Liver (tissue), 3 donors: ENCODE data around the gene MYMK.

Source experiments
- ATF3 ChIP-seq: IDR thresholded peaks from 2 replicates; pipeline ENCODE4 v1.6.1; 2016; ENCODE audit warnings: antibody characterized with exemption
- EGR1 ChIP-seq, 2 donors: IDR thresholded peaks; 2 replicates each; pipeline ENCODE4 v1.6.1; 2016 to 2018; ENCODE audit warnings: antibody characterized with exemption in 2 of 2, low read depth in 2 of 2
- GABPA ChIP-seq, 2 donors: IDR thresholded peaks in 1 of 2; conservative IDR thresholded peaks in 1 of 2; 2 replicates each; pipeline ENCODE4 v1.6.1; 2016; ENCODE audit warnings: antibody characterized with exemption in 2 of 2, mild to moderate bottlenecking in 1 of 2, moderate library complexity in 1 of 2
- HNF4G ChIP-seq: IDR thresholded peaks from 2 replicates; pipeline ENCODE4 v1.6.1; 2016; ENCODE audit warnings: antibody characterized with exemption
- JUND ChIP-seq, 2 donors: IDR thresholded peaks; 2 replicates each; pipeline ENCODE4 v1.6.1; 2016; ENCODE audit warnings: antibody characterized with exemption in 2 of 2
- TAF1 ChIP-seq: conservative IDR thresholded peaks from 2 replicates; pipeline ENCODE4 v1.6.1; 2016; ENCODE audit warnings: antibody characterized with exemption, mild to moderate bottlenecking
- ZBTB33 ChIP-seq: IDR thresholded peaks from 2 replicates; pipeline ENCODE4 v1.6.1; 2016; ENCODE audit warnings: antibody characterized with exemption
- TF ChIP-seq, protein P1 (sequence below): fragments of 150-350 bp; IDR thresholded peaks from 2 replicates; pipeline ENCODE4 v1.5.1; 2017; ENCODE audit warnings: improper control_type of control experiment, low read depth, low read length; ENCODE audit not compliant: missing input control
- donor health status: healthy.
- donor health status: healthy.

- TF ChIP-seq, protein P1, sequence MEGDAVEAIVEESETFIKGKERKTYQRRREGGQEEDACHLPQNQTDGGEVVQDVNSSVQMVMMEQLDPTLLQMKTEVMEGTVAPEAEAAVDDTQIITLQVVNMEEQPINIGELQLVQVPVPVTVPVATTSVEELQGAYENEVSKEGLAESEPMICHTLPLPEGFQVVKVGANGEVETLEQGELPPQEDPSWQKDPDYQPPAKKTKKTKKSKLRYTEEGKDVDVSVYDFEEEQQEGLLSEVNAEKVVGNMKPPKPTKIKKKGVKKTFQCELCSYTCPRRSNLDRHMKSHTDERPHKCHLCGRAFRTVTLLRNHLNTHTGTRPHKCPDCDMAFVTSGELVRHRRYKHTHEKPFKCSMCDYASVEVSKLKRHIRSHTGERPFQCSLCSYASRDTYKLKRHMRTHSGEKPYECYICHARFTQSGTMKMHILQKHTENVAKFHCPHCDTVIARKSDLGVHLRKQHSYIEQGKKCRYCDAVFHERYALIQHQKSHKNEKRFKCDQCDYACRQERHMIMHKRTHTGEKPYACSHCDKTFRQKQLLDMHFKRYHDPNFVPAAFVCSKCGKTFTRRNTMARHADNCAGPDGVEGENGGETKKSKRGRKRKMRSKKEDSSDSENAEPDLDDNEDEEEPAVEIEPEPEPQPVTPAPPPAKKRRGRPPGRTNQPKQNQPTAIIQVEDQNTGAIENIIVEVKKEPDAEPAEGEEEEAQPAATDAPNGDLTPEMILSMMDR, result no peak
- TF ChIP-seq GABPA (IDR thresholded peaks at IDR 0.05 in 1 of 2, conservative IDR thresholded peaks at IDR 0.05 in 1 of 2), result no peak
- no peak for TF ChIP-seq ATF3
- TF ChIP-seq TAF1, result no peak
- no peak for TF ChIP-seq JUND (IDR thresholded peaks at IDR 0.05)
- TF ChIP-seq EGR1 (IDR thresholded peaks at IDR 0.05; ENCODE audit: low read depth in 2 of 2), result no peak
- no peak for TF ChIP-seq HNF4G
- no peak for TF ChIP-seq ZBTB33
Measured at GRCh38 chr9:133524146-133524545, 613 bp downstream of the MYMK start.
